Stomach (tissue), 4 donors: ENCODE results near the gene CREBRF.

ENCODE experiments used
- CTCF ChIP-seq, 7 experiments: fragments of 450-650 bp in 4 of 7; fragments of 200-600 bp in 3 of 7; sonication (generic) in 3 of 7; IDR thresholded peaks; one replicate each; pipeline ENCODE4 v1.5.1; 2016 to 2019; ENCODE audit warnings: antibody characterized with exemption in 7 of 7, control low read depth in 2 of 7, mild to moderate bottlenecking in 1 of 7
- POLR2A ChIP-seq, 4 donors: fragments of 450-650 bp; IDR thresholded peaks; one replicate each; pipeline ENCODE4 v1.6.1; 2016; ENCODE audit warnings: antibody characterized with exemption in 4 of 4, control low read depth in 2 of 4, mild to moderate bottlenecking in 1 of 4, moderate library complexity in 1 of 4

DNA sequence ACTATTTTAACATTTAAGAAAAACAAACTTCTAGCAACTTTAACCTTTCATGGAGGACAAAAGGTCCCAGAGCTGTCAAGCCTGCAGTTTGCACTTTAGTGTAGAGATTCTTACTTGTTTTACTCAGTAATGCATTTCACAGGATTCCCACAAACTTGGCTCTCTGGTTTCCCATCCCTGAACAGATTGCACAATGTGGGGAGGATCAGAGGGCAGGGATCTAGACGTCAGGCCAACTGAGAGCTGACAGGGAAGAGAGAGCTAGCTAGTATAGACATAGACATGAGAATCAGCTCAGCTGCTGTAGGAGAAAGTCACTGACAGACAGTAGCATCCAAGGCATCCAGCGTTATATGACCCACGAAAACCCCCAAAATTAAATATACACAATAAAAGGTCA lies 67.3 kb downstream of the CREBRF start:
- TF ChIP-seq POLR2A (IDR thresholded peaks at IDR 0.05), result no peak
- TF ChIP-seq CTCF (IDR thresholded peaks at IDR 0.05), result no peak
